WERI-Rb-1 (cell line): Measurements from ENCODE around the gene PRKAB2.
"Not testable (repeated sequence)": the region's sequence is repeated elsewhere in the genome, so short reads cannot be mapped to it uniquely, and the experiment has no call there.

Experiments used
- DNase-seq: peaks from one replicate; pipeline ENCODE4 v3.0.0-alpha.2; 2020
- H3K27ac ChIP-seq: fragments of 250-450 bp; sonication (Bioruptor Pico); 2 replicates; pipeline ENCODE4 v1.5.1; 2020; ENCODE audit warnings: mild to moderate bottlenecking, moderate library complexity
- H3K27me3 ChIP-seq: fragments of 250-450 bp; sonication (Bioruptor Pico); 2 replicates; pipeline ENCODE4 v1.5.1; 2021; ENCODE audit warnings: mild to moderate bottlenecking, low read depth, moderate library complexity; ENCODE audit not compliant: insufficient read depth, severe bottlenecking
- H3K36me3 ChIP-seq: fragments of 250-450 bp; sonication (Bioruptor Pico); 2 replicates; pipeline ENCODE4 v1.5.1; 2020; ENCODE audit warnings: mild to moderate bottlenecking, moderate library complexity
- H3K4me3 ChIP-seq: 2 replicates; pipeline ENCODE4 v1.5.1; 2011; ENCODE audit warnings: low read depth, mild to moderate bottlenecking, control low read depth, low read length
- H3K9me3 ChIP-seq: fragments of 250-450 bp; sonication (Bioruptor Pico); 2 replicates; pipeline ENCODE4 v1.5.1; 2021; ENCODE audit warnings: mild to moderate bottlenecking, moderate library complexity; ENCODE audit not compliant: severe bottlenecking
- CTCF ChIP-seq: IDR thresholded peaks from 2 replicates; pipeline ENCODE4 v1.5.1; 2011; ENCODE audit warnings: low read depth, mild to moderate bottlenecking, control low read depth, inconsistent platforms, low read length

Gene PRKAB2

GRCh38 chr1:147142886-147143285 is 29.4 kb downstream of the PRKAB2 start:
- no peak for DNase-seq
- Histone ChIP-seq H3K27ac (no peak overlapping the region), H3K36me3 (no peaks in the 10 kb centered on the region), H3K4me3 (no peak overlapping the region), H3K9me3 (no peaks in the 10 kb centered on the region), H3K27me3 (no peaks in the 10 kb centered on the region)
- TF ChIP-seq CTCF = no peak

- H3K9me3 ChIP-seq, DNase-seq, H3K4me3 ChIP-seq, H3K36me3 ChIP-seq, H3K27ac ChIP-seq: not testable (repeated sequence)
- peaks cover 23% of the 10 kb centered on the region for H3K27me3 ChIP-seq
Observed at GRCh38 chr1:147130721-147131120, 41.5 kb downstream of the PRKAB2 start.

GRCh38 chr1:147129116-147129873 is 43.0 kb downstream of the PRKAB2 start:
- DNase-seq = no peak
- peaks cover 13% of the 10 kb centered on the region for H3K9me3 ChIP-seq
- no peak overlapping the region for H3K4me3 ChIP-seq
- H3K27me3 ChIP-seq = peaks cover 23% of the 10 kb centered on the region
- H3K36me3 ChIP-seq = no peaks in the 10 kb centered on the region
- TF ChIP-seq CTCF = no peak
- no peak overlapping the region for H3K27ac ChIP-seq

- Histone ChIP-seq H3K27me3 (peaks cover 23% of the 10 kb centered on the region), H3K9me3 (peaks cover 13% of the 10 kb centered on the region), H3K4me3 (no peak overlapping the region), H3K36me3 (no peaks in the 10 kb centered on the region), H3K27ac (no peak overlapping the region)
- no peak for TF ChIP-seq CTCF
- no peak for DNase-seq
Observed at GRCh38 chr1:147124266-147124665, 48.0 kb downstream of the PRKAB2 start.

DNA sequence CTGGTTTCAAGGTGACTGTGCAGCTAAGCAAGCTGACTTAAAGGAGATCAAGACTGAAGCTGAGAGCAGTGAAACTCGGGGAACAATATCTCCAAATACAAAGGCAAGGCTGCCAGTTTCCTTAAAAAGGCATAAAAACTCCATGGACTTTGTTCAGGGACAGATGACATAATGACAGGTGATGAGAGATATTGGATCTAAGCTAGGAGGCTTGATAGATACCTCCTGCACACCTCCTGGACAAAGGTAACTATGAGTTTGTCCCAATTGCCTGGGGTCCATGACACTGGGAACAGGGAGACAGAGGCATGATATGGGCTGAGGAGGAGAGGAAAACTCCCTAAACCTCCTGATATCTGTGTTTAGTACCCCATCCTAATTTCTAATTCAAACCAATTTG is 55.2 kb downstream of the PRKAB2 start:
- Histone ChIP-seq H3K27me3 (peaks cover 38% of the 10 kb centered on the region), H3K36me3 (no peaks in the 10 kb centered on the region), H3K9me3 (peaks cover 9% of the 10 kb centered on the region), H3K27ac (no peak overlapping the region), H3K4me3 (no peak overlapping the region)
- DNase-seq = no peak
- no peak for TF ChIP-seq CTCF

- TF ChIP-seq CTCF = no peak
- H3K27ac ChIP-seq = no peak overlapping the region
- no peaks in the 10 kb centered on the region for H3K36me3 ChIP-seq
- no peak overlapping the region for H3K4me3 ChIP-seq
- peaks cover 33% of the 10 kb centered on the region for H3K27me3 ChIP-seq
- H3K9me3 ChIP-seq = peaks cover 9% of the 10 kb centered on the region
- DNase-seq = no peak
Observed at GRCh38 chr1:147115496-147115895, 56.8 kb downstream of the PRKAB2 start.

DNA sequence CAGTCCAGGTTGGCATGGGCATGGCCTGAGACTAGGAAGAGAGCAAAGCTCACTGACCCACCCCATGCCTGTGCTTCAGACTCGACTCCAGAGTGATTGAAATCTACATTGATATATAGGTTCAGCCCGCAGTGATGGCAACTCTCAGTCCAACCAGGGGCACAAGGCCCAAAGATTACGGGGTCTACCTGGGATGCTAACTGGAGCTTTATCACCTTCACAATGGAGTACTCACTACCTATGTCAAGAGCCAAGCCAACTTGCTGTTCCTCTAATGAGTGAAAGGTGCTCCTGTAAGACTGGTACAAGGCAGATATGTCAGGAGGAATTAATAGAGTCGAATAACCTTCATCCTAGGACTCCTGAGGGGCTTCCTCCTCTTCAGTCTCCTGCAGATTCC is 57.2 kb downstream of the PRKAB2 start:
- not testable (repeated sequence) for H3K9me3 ChIP-seq, H3K36me3 ChIP-seq, H3K4me3 ChIP-seq, H3K27ac ChIP-seq, DNase-seq
- H3K27me3 ChIP-seq = peaks cover 33% of the 10 kb centered on the region

DNA sequence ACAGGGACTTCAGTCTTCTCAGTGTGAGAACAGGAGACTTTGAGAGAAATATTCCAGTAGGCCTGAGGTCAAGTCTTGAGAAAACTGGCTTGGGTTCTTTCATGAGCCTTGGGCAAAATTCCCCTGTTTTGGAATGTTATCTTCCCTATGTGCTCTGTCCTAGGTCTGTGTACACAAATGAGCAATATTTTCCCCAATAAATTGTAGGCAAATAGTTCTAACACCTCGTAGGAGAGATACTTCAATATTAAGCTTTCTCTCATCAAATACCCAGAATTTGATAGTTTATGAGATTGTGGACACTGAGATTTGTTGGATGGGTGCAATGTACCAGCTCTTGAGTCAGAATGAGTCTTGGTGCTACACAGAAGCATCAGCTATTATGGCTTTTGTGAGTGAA is 57.9 kb downstream of the PRKAB2 start:
- not testable (repeated sequence) for H3K36me3 ChIP-seq, H3K27ac ChIP-seq, H3K9me3 ChIP-seq, H3K4me3 ChIP-seq, DNase-seq
- H3K27me3 ChIP-seq = peaks cover 37% of the 10 kb centered on the region
